NCI-H2107 (cell line): ENCODE data around the gene KCNK4.

ENCODE experiments used
- DNase-seq: peaks from one replicate; lab custom pipeline; 2025; lab: John Stamatoyannopoulos, UW

Gene KCNK4

DNA sequence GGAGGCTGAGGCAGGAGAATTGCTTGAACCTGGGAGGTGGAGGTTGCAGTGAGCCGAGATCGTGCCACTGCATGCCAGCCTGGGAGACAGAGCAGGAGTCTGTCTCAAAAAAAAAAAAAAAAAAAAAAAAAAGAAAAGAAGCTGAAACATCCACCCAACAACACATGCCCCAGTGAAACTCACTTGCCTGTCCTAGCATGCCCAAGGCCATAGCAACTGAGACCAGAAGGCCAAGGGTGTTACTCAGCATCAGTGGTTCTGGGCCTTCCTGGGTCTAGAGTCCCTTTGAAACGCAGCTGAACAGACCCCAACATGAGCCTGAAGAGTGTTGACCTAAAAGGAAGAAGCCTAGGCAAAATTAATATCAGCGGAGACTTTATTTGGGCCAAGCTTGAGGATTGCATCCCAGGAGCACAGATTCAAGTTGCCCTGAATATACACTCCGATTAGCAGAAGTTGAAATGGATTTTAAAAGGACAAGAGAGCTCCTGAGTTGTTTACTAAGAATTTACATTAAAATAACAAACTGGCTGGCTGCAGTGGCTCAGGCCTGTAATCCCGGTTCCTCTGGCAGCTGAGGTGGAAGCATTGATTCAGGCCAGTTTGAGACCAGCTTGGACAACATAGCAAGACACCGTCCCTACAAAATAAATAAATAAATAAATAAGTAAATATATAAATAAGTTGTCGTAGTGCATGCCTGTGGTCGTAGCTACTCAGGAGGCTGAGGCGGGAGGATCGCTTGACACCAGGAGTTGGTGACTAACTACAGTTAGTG, 33.8 kb downstream of the KCNK4 start:
- no peak for DNase-seq

GRCh38 chr11:64327375-64327774, 36.3 kb downstream of the KCNK4 start:
- DNase-seq, result no peak

DNA sequence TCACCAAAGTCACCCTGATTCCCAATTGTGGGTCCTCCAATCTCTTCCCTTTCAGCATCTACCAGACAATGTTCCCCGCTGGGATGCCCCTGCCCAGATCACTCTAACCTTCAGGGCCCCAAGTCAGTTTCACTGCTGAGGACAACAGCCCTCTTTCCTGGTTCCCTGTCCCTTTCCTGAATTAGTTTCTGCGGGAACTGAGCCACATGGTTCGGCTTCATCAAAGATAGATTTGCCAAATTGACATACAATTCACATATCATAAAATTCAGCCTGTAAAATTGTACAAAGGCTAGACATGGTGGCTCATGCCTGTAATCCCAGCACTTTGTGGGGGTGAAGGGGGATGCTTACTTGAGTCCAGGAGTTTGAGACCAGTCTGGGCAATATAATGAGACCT, 36.9 kb downstream of the KCNK4 start:
- no peak for DNase-seq

DNA sequence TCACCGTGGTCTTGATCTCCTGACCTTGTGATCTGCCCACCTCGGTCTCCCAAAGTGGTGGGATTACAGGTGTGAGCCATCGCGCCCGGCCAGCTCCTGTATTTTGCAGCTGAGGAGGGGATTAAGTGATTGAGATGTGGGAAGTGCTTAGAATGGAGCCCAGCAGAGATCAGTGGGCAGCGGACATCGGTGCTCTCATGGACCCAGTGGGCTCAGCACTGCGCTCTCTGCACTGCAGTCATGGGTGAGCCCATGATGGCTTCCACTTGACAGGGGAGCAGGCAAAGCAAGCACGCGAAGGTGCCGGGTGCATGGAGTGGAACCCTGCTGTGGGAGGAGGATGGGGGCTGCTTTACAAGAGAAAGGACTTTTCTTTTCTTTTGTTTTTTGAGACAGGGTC, 39.8 kb downstream of the KCNK4 start:
- DNase-seq, result no peak

- no peak for DNase-seq
These were observed 40.7 kb downstream of the KCNK4 start for GRCh38 chr11:64331569-64332371.

GRCh38 chr11:64333556-64333955, 42.5 kb downstream of the KCNK4 start:
- no peak for DNase-seq

DNA sequence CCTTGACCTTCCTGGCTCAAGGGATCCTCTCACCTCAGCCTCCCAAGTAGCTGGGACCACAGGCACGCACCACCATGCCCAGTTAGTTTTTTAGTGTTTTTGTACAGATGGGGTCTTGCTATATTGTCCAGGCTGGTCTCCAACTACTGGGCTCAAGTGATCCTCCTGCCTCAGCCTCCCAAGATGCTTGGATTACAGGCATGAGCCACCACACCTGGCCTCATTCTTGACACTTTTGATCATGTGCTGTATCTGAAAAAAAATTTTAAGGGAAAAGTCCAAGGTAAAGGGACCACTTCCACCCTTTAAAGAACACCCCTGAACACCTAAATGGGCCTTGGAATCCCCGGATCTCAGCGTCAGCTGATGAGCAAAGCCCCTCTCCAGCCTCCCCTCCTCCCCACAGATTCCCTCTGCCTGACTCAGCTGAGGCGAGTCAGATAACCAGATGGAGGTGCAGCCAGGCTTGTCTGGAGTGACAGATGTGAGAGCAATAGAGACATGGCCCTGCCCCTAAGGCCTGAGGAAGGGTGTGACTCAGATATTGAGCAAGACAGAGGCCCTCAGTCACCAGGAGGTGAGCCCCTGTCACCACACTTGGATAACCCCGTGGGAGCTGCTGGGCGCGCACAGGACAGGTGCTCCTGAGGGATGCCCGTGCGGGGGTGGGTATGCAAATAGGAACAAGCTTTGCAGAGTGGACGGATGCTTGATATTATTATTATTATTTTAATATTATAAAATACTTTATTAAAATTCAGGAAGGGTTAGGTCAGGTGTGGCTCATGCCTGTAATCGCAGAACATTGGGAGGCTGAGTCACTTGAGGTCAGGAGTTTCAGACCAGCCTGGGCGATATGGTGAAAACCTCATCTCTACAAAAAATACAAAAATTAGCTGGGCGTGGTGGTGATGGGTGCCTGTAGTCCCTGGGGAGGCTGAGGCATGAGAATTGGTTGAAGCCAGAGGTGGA, 43.9 kb downstream of the KCNK4 start:
- DNase-seq, result peak; percentile 60

- DNase-seq, result no peak
These were observed 46.6 kb downstream of the KCNK4 start for GRCh38 chr11:64337538-64338249.

- DNase-seq, result no peak
These were observed 47.6 kb downstream of the KCNK4 start for GRCh38 chr11:64338716-64339115.

- no peak for DNase-seq
These were observed 48.2 kb downstream of the KCNK4 start for GRCh38 chr11:64339286-64339685.

GRCh38 chr11:64339754-64340408, 48.8 kb downstream of the KCNK4 start, which contains the start of gene CCDC88B:
TSS of gene CCDC88B (plus strand) at chr11:64340204. CDS start at chr11:64340267, 63 bp downstream.
- no peak for DNase-seq

DNA sequence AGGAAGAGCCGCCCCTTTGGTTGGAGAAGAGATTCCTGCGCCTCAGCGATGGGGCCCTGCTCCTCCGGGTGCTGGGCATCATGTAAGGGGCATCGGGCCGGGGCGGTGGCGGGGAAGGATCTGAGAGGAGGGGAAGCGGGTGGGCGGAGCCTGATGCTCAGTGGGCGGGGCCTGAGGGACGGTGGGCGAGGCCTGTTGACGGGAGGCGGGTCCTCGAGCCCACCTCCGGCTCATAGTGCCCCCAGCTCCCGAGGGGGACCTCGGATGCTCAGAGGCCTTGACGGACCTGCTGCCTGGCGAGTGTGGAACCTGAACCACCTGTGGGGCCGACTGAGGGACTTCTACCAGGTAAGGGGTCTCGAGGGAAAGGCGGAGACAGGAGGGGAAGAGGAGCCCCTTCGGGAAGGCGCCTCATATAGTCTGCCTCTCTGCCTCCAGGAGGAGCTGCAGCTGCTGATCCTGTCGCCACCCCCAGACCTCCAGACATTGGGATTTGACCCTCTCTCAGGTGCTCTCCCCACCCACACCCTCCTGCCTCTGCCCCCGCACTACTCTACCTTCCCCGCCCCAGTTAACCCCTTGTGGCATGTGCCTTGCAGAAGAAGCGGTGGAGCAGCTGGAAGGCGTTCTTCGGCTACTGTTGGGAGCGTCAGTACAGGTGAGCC, 49.7 kb downstream of the KCNK4 start:
- no peak for DNase-seq

GRCh38 chr11:64341429-64341828, 50.3 kb downstream of the KCNK4 start:
- DNase-seq, result no peak

DNA sequence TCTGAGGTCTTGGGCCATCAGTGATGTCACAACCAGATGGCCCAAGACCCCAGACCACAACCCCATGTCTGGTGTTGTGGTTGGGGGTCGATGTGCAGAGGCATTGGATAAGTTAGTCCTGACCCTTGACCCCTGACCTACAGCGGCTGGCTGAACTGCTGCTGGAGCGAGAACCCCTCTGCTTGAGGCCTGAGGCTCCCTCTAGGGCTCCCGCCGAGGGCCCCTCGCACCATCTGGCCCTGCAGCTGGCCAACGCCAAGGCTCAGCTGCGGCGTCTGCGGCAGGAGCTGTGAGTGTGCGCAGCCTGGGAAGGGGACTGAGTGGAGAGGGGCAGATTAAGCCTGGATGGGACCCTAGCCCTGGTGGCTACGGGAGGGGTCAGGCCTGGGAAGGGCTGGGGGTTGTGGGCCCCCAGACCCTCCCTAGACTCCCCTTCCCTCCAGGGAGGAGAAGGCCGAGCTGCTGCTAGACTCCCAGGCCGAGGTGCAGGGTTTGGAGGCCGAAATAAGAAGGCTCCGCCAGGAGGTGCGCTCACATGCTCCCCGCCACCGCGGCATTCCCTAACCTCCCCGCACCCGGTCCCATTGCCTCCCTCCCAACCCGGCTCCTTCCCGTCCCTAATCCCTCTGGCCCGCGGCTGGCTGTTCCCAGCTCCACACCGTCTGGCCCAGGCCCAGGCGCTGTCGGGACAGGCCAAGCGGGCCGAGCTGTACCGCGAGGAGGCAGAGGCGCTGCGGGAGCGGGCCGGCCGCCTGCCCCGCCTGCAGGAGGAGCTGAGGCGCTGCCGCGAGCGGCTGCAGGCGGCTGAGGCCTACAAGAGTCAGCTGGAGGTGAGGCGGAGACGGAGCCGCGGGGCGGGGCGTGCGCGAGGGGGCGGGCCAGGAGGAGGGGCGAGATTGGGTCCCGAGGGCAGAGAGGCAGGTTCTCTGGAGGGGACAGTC, 51.0 kb downstream of the KCNK4 start:
- peak; percentile 31 for DNase-seq

DNA sequence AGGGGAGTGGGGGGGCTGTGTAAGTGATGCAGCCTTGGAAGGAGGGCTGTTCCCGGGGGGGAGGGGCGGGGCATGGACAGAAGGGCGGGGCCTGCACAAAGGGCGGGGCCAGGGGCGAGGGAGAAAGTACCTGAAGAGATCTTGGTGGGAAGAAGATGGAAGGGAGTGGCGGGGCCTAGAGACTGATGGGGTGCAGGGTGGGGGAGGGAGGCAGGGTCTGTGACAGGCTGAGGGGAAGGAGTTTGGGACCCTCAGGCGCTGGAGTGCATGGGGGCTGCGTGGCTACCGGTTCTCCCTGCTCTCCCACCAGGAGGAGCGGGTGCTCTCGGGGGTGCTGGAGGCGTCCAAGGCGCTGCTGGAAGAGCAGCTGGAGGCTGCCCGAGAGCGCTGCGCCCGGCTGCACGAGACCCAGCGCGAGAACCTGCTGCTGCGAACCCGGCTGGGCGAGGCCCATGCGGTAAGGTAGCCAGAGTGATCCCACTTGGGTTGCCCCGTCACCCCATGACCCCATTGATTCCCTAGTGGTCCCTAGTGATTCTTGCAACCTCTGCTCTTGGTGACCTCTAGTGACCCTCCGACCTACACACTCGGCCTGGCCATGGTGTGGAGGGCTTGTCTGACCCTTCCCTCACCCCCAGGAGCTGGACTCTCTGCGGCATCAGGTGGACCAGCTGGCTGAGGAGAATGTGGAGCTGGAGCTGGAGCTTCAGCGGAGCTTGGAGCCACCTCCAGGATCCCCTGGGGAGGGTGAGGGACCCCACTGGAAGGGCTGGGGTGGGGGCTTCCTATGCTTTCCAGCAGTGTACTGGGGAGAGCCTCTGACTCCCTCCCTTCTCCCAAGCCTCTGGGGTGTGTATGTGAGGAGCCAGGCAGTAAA, 52.0 kb downstream of the KCNK4 start:
- no peak for DNase-seq

DNA sequence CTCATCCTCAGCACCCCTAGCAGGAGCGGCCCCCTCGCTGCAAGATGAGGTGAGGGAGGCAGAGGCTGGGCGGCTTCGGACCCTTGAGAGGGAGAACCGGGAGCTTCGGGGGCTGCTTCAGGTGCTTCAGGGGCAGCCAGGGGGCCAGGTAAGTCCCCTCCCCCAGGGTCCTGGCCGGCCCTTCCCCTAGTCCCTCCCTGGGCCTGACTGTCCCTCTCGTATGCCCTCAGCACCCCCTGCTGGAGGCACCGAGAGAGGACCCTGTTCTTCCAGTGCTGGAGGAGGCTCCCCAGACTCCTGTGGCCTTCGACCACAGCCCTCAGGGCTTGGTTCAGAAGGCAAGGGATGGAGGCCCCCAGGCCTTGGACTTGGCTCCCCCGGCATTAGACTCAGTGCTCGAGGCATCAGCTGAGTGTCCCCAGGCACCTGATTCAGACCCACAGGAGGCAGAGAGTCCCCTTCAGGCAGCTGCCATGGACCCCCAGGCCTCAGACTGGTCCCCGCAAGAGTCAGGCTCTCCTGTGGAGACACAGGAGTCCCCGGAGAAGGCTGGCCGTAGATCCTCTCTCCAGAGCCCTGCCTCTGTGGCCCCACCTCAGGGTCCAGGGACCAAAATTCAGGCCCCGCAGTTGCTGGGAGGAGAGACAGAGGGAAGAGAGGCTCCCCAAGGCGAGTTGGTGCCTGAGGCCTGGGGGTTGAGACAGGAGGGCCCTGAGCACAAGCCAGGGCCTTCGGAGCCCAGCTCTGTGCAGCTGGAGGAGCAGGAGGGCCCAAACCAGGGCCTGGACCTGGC, 52.9 kb downstream of the KCNK4 start:
- DNase-seq, result no peak

GRCh38 chr11:64344787-64345186, 53.7 kb downstream of the KCNK4 start:
- no peak for DNase-seq
